ENCODE results near the gene CD80. TPM values are rescaled to one million over a fixed set of nuclear protein-coding genes. Genes with fewer than 3 reads are reported as not detected.

CD80 gene
- total RNA-seq, 1 donor from 2014 or later, result not detected

- FAIRE-seq (no peak), DNase-seq (ENCODE audit: low read depth) (no peak)
- no peaks in the 10 kb centered on the region for H3K27me3 ChIP-seq (ENCODE audit: control insufficient read depth, insufficient read depth, low read length)
- peak overlapping the region; percentile 59 for H3K4me3 ChIP-seq (ENCODE audit: low read depth, low read length)
- H3K36me3 ChIP-seq (ENCODE audit: control insufficient read depth, insufficient read depth, low read length), result no peaks in the 10 kb centered on the region
- TF ChIP-seq CTCF (IDR thresholded peaks at IDR 0.05; ENCODE audit: insufficient read depth, low read length, severe bottlenecking), result no peak
Measured at GRCh38 chr3:119580067-119580760, 20.8 kb upstream of the CD80 start.

DNA sequence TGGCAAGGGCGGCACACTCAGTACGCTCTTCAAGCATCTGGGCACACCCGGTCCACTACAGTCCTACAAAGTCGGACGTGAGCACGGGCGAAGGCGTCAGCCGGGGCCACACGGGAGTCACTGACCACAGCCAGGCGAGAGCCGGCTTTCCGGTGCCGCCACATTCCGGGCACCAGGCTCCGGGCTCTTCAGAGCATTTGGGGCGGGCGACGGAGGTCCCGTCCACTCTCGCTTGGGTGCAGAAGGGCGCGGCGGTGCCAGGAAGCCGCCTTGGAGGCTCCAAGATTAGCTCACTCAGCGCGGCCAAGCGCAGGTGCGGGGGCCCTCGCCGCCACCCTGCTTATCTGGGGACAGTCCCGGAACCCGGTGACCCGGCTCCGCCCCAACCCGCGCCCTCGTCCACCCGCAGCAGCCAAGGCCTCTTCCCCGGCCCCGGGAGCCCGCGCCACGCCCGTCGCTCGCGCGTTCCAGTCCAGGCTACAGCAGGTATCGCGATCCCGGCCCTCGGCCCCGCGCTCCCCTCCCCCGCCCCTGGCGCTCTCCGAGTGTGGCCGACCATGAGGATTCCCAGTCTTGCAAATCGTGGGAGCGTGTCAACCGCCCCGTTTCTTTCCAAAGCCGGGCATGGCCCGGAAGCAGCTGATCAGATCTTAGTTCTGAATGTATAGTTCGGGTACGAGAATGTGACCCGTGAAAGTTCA is 20.1 kb upstream of the CD80 start, which contains the start of gene ADPRH:
TSS of gene ADPRH (plus strand) at position 127 of the 701 bp plus-strand sequence. CDS start 2,678 bp downstream, outside the sequence.
- TF ChIP-seq CTCF (IDR thresholded peaks at IDR 0.05; ENCODE audit: insufficient read depth, low read length, severe bottlenecking), result no peak
- H3K27me3 ChIP-seq (ENCODE audit: control insufficient read depth, insufficient read depth, low read length), result no peaks in the 10 kb centered on the region
- peak within 1 kb of the TSS; percentile 59 for H3K4me3 ChIP-seq (ENCODE audit: low read depth, low read length)
- no peaks in the 10 kb centered on the region for H3K36me3 ChIP-seq (ENCODE audit: control insufficient read depth, insufficient read depth, low read length)
- FAIRE-seq, result no peak
- DNase-seq (ENCODE audit: low read depth), result peak; percentile 52

- DNase-seq (ENCODE audit: low read depth) (no peak), FAIRE-seq (no peak)
- TF ChIP-seq CTCF (IDR thresholded peaks at IDR 0.05; ENCODE audit: insufficient read depth, low read length, severe bottlenecking), result no peak
- no peaks in the 10 kb centered on the region for H3K27me3 ChIP-seq (ENCODE audit: control insufficient read depth, insufficient read depth, low read length)
- no peak overlapping the region for H3K4me3 ChIP-seq (ENCODE audit: low read depth, low read length)
- H3K36me3 ChIP-seq (ENCODE audit: control insufficient read depth, insufficient read depth, low read length), result no peaks in the 10 kb centered on the region
Measured at GRCh38 chr3:119575507-119575906, 16.1 kb upstream of the CD80 start.

- FAIRE-seq (no peak), DNase-seq (ENCODE audit: low read depth) (no peak)
- no peaks in the 10 kb centered on the region for H3K27me3 ChIP-seq (ENCODE audit: control insufficient read depth, insufficient read depth, low read length)
- no peak for TF ChIP-seq CTCF (IDR thresholded peaks at IDR 0.05; ENCODE audit: insufficient read depth, low read length, severe bottlenecking)
- H3K4me3 ChIP-seq (ENCODE audit: low read depth, low read length), result no peak overlapping the region
- no peaks in the 10 kb centered on the region for H3K36me3 ChIP-seq (ENCODE audit: control insufficient read depth, insufficient read depth, low read length)
Measured at GRCh38 chr3:119571688-119572087, 12.3 kb upstream of the CD80 start.

DNA sequence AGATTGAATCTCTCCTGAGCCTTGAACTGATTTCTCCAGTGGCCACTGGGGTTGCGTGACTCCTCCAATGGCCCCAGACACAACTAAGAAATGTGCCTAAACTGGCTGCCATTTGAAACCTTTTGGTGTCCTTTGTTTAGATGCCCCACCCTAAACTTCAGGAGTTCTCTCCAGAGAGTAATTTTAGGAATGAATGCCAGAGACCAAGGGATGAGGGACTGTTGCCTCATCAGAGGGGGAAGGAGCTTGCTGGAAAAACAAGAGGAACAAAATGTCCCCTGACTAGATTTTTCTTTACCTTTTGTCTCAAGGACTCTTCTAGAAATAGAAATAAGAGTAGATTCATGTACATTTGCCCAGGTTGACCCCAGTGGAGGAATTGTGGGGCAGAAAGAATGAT is 11.8 kb upstream of the CD80 start:
- FAIRE-seq, result no peak
- Histone ChIP-seq H3K27me3 (ENCODE audit: control insufficient read depth, insufficient read depth, low read length) (no peaks in the 10 kb centered on the region), H3K36me3 (ENCODE audit: control insufficient read depth, insufficient read depth, low read length) (no peaks in the 10 kb centered on the region), H3K4me3 (ENCODE audit: low read depth, low read length) (no peak overlapping the region)
- no peak for DNase-seq (ENCODE audit: low read depth)
- no peak for TF ChIP-seq CTCF (IDR thresholded peaks at IDR 0.05; ENCODE audit: insufficient read depth, low read length, severe bottlenecking)
